ENCODE measurements around the gene EIF5A2.

The EIF5A2 gene

DNA sequence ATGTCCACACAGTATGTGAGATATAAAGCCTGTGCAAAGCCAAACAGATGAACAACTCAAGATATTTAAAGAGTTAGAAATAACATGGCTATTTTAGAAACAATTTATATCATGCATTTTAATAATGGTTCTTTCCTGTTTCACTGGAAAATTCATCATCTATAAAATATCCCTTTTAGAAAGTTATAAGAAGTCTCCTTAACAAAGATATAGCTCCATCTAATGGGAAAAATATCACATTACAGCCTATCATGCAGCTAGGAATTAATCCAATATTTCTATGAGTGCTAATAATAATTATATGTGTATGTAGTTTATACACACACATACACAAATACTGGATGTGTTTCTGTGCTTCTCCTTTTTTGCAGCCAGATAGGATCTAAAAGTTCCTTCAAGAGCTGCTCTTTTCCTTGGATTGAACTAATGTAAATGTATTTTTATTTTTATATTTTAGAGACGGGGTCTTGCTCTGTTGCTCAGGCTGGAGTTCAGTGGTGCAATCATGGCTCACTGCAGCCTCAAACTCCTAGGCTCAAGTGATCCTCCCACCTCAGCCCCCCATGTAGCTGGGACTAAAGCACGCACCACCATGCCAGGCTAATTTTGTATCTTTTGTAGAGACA, 60.0 kb downstream of the EIF5A2 start:
- no peaks in the 10 kb centered on the region for H3K36me3 ChIP-seq (ENCODE audit: control insufficient read depth in 2 of 2, insufficient read depth in 2 of 2, low read length in 2 of 2)
- peaks cover 0 to 3% of the 10 kb centered on the region in 2 donors for H3K9me3 ChIP-seq (ENCODE audit: control insufficient read depth in 2 of 2, low read length in 2 of 2)
- no peak overlapping the region for H3K27ac ChIP-seq (ENCODE audit: low read length)
- no peaks in the 10 kb centered on the region for H3K27me3 ChIP-seq (ENCODE audit: control insufficient read depth in 1 of 2, insufficient read depth in 2 of 2, low read length in 2 of 2)
- no peak overlapping the region for H3K4me3 ChIP-seq (ENCODE audit: low read length in 2 of 2)
- H3K4me1 ChIP-seq (ENCODE audit: control insufficient read depth, insufficient read depth, low read length): no peaks in the 10 kb centered on the region
- no peak overlapping the region for H3K9ac ChIP-seq (ENCODE audit: low read length in 2 of 2)

DNA sequence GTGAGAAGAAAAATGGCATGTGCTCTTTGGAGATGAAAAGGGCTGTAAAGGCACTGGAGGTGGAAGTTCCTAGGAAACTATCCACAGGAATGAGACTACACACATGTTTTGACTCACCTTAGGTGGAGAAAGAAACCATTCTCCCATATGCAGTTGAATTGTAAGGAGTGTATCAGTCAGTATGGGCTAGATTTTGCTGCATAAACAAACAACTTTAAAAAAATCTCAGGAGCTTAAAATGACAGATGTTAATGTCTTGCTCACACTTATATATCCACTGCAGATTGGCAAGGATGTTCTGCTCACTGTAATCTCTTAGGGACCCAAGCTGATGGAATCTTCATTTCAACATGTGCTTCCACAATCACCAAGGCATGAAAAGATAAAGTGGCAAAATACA, 64.1 kb downstream of the EIF5A2 start:
- no peak overlapping the region for H3K4me3 ChIP-seq (ENCODE audit: low read length in 2 of 2)
- H3K27me3 ChIP-seq (ENCODE audit: control insufficient read depth in 1 of 2, insufficient read depth in 2 of 2, low read length in 2 of 2): no peaks in the 10 kb centered on the region
- peaks cover 0 to 3% of the 10 kb centered on the region in 2 donors for H3K9me3 ChIP-seq (ENCODE audit: control insufficient read depth in 2 of 2, low read length in 2 of 2)
- no peaks in the 10 kb centered on the region for H3K36me3 ChIP-seq (ENCODE audit: control insufficient read depth in 2 of 2, insufficient read depth in 2 of 2, low read length in 2 of 2)
- H3K27ac ChIP-seq (ENCODE audit: low read length): no peak overlapping the region
- H3K4me1 ChIP-seq (ENCODE audit: control insufficient read depth, insufficient read depth, low read length): no peaks in the 10 kb centered on the region
- H3K9ac ChIP-seq (ENCODE audit: low read length in 2 of 2): no peak overlapping the region

DNA sequence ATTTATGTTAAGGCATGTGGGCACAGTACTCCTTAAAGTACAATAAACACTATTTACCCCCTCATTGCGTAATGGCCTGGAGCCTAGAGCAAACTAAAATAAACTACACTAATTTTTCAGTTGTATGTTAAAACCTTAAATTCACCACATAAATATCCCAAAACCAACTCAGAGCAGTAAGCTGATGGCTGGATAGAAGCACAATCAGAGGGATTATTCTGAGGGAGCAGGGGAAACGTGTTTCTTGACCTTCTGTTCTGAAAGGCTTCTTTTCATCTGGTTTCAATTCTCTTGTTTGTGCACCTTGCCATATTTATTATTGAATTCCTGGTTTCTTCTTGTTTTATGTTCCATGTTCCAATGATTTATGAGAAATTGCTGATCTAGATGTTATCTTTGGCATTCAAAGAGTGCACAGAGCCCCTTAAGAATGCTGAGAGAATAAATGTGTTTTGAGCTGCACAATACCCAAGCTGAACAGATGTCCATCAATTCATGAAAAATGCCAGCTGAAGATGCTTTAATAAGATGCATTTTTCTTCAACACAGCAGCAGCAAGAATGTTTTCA, 68.1 kb downstream of the EIF5A2 start:
- no peak overlapping the region for H3K27ac ChIP-seq (ENCODE audit: low read length)

DNA sequence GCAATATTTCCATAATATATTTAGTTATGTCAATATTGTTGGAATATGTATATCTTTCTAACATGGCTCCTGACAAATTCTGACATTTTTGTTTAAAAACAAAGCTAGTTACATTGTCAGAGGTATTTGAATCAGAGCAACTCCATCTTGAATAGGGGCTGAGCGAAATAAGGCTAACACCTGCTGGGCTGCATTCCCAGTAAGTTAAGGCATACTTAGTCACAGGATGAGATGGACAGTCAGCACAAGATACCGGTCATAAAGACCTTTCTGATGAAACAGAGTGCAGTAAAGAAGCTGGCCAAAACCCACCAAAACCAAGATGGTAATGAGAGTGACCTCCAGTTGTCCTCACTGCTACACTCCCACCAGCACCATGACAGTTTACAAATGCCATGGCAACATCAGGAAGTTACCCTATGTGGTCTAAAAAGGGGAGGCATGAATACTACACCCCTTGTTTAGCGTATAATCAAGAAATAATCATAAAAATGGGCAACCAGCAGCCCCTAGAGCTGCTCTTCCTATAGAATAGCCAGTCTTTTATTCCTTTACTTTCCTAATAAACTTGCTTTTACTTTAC, 68.8 kb downstream of the EIF5A2 start:
- Histone ChIP-seq H3K27me3 (ENCODE audit: control insufficient read depth in 1 of 2, insufficient read depth in 2 of 2, low read length in 2 of 2) (peaks cover 0 to under 1% of the 10 kb centered on the region in 2 donors), H3K36me3 (ENCODE audit: control insufficient read depth in 2 of 2, insufficient read depth in 2 of 2, low read length in 2 of 2) (no peaks in the 10 kb centered on the region), H3K9me3 (ENCODE audit: control insufficient read depth in 2 of 2, low read length in 2 of 2) (peaks cover 0 to under 1% of the 10 kb centered on the region in 2 donors), H3K4me1 (ENCODE audit: control insufficient read depth, insufficient read depth, low read length) (no peaks in the 10 kb centered on the region), H3K27ac (ENCODE audit: low read length) (no peak overlapping the region), H3K4me3 (ENCODE audit: low read length in 2 of 2) (no peak overlapping the region), H3K9ac (ENCODE audit: low read length in 2 of 2) (no peak overlapping the region)

More for the DNA sequence above, 68.1 kb downstream of the EIF5A2 start:
- Histone ChIP-seq H3K36me3 (ENCODE audit: control insufficient read depth in 2 of 2, insufficient read depth in 2 of 2, low read length in 2 of 2) (no peaks in the 10 kb centered on the region), H3K27me3 (ENCODE audit: control insufficient read depth in 1 of 2, insufficient read depth in 2 of 2, low read length in 2 of 2) (no peaks in the 10 kb centered on the region), H3K9ac (ENCODE audit: low read length in 2 of 2) (no peak overlapping the region), H3K9me3 (ENCODE audit: control insufficient read depth in 2 of 2, low read length in 2 of 2) (peaks cover 0 to 3% of the 10 kb centered on the region in 2 donors), H3K4me1 (ENCODE audit: control insufficient read depth, insufficient read depth, low read length) (no peaks in the 10 kb centered on the region), H3K4me3 (ENCODE audit: low read length in 2 of 2) (no peak overlapping the region)

All from stomach smooth muscle (tissue), 2 donors.